ENCODE data around the gene TRAF6.
A peak's percentile ranks its signal among the peaks of the same experiment; 100 is the strongest.
"Not testable (repeated sequence)": the region's sequence is repeated elsewhere in the genome, so short reads cannot be mapped to it uniquely, and the experiment has no call there.

The TRAF6 gene

GRCh38 chr11:36492724-36493304 lies 17.3 kb downstream of the TRAF6 start:
- DNase-seq (ENCODE audit: low read depth) = peak; percentile 9

- no peak for DNase-seq (ENCODE audit: low read depth)
These were observed 19.9 kb downstream of the TRAF6 start for GRCh38 chr11:36490026-36490806.

GRCh38 chr11:36488096-36488495 lies 22.0 kb downstream of the TRAF6 start:
- no peak for DNase-seq (ENCODE audit: low read depth)

- DNase-seq (ENCODE audit: low read depth) = no peak
These were observed 22.5 kb downstream of the TRAF6 start for GRCh38 chr11:36487619-36488018.

- no peak for DNase-seq (ENCODE audit: low read depth)
These were observed 24.6 kb downstream of the TRAF6 start for GRCh38 chr11:36485298-36486002.

- DNase-seq (ENCODE audit: low read depth) = not testable (repeated sequence)
These were observed 27.0 kb downstream of the TRAF6 start for GRCh38 chr11:36483042-36483441.

GRCh38 chr11:36480833-36481232 lies 29.2 kb downstream of the TRAF6 start:
- no peak for DNase-seq (ENCODE audit: low read depth)

- no peak for DNase-seq (ENCODE audit: low read depth)
These were observed 31.3 kb downstream of the TRAF6 start for GRCh38 chr11:36478700-36479329.

- DNase-seq (ENCODE audit: low read depth) = no peak
These were observed 34.9 kb downstream of the TRAF6 start for GRCh38 chr11:36475192-36475591.

GRCh38 chr11:36471577-36471976 lies 38.5 kb downstream of the TRAF6 start:
- DNase-seq (ENCODE audit: low read depth) = no peak

GRCh38 chr11:36469881-36470802 lies 39.9 kb downstream of the TRAF6 start:
- DNase-seq (ENCODE audit: low read depth) = no peak

GRCh38 chr11:36469063-36469462 lies 41.0 kb downstream of the TRAF6 start:
- no peak for DNase-seq (ENCODE audit: low read depth)

GRCh38 chr11:36467916-36468315 lies 42.2 kb downstream of the TRAF6 start:
- DNase-seq (ENCODE audit: low read depth) = no peak

GRCh38 chr11:36467012-36467411 lies 43.1 kb downstream of the TRAF6 start:
- no peak for DNase-seq (ENCODE audit: low read depth)

- no peak for DNase-seq (ENCODE audit: low read depth)
These were observed 44.5 kb downstream of the TRAF6 start for GRCh38 chr11:36465449-36466163.

- no peak for DNase-seq (ENCODE audit: low read depth)
These were observed 45.4 kb downstream of the TRAF6 start for GRCh38 chr11:36464720-36465119.

- DNase-seq (ENCODE audit: low read depth) = no peak
These were observed 46.3 kb downstream of the TRAF6 start for GRCh38 chr11:36463781-36464180.

GRCh38 chr11:36462321-36462720 lies 47.8 kb downstream of the TRAF6 start:
- DNase-seq (ENCODE audit: low read depth) = no peak

- DNase-seq (ENCODE audit: low read depth) = no peak
These were observed 49.9 kb downstream of the TRAF6 start for GRCh38 chr11:36460220-36460619.

GRCh38 chr11:36459046-36459445 lies 51.0 kb downstream of the TRAF6 start:
- no peak for DNase-seq (ENCODE audit: low read depth)

Data from stimulated activated CD4-positive, alpha-beta T cell treated with anti-CD3 and anti-CD28 coated beads, Interleukin-2, amount 100 ng/mL, for 4 hours (primary cell).